B cell (primary cell): ENCODE results near the gene GULP1. TPM values are rescaled to one million over a fixed set of nuclear protein-coding genes. Genes with fewer than 3 reads are reported as not detected.

Experiments used
- ATAC-seq: fragments of 200-7000 bp; cut with Tn5 transposase; one replicate; pipeline ENCODE4 v1.10.0; 2021; ENCODE audit warnings: low read depth, mild to moderate bottlenecking, moderate number of reproducible peaks, moderate library complexity
- CTCF ChIA-PET: fragments of 350-600 bp; sonication (Branson Sonifier 250); formaldehyde crosslinking; loops from one replicate; lab custom pipeline; 2021; ENCODE audit warnings: antibody characterized with exemption, inconsistent platforms; lab: Charles Lee
- POLR2A ChIA-PET: fragments of 350-600 bp; sonication (Branson Sonifier 250); formaldehyde crosslinking; loops from one replicate; lab custom pipeline; 2021; ENCODE audit warnings: antibody characterized with exemption; lab: Charles Lee
- DNase-seq: peaks from one replicate; pipeline ENCODE4 v3.0.0; 2013
- H2AFZ ChIP-seq: 2 replicates; pipeline ENCODE4 v1.6.1; 2012; ENCODE audit warnings: mild to moderate bottlenecking, low read depth, low read length; ENCODE audit not compliant: insufficient read depth, poor library complexity, severe bottlenecking
- H3K27ac ChIP-seq, 2 donors: 1 replicate in 1 of 2; 2 replicates in 1 of 2; pipeline ENCODE4 v1.5.1; 2012 to 2013; ENCODE audit warnings: low read length in 2 of 2, mild to moderate bottlenecking in 2 of 2, moderate library complexity in 1 of 2
- H3K27me3 ChIP-seq, 4 experiments: fragments of 200-600 bp in 1 of 4; sonication (generic) in 1 of 4; replicated peaks in 1 of 4; 1 replicate in 2 of 4; 2 replicates in 2 of 4; pipeline versions ENCODE4 v1.6.1 to v1.7.0; 2013 to 2016; ENCODE audit warnings: low read length in 3 of 4, mild to moderate bottlenecking in 2 of 4, mixed read lengths in 1 of 4, moderate library complexity in 1 of 4; ENCODE audit not compliant: insufficient read depth in 4 of 4, control insufficient read depth in 3 of 4; ENCODE audit errors: control extremely low read depth in 1 of 4
- H3K36me3 ChIP-seq, 2 experiments: replicated peaks in 1 of 2; 1 replicate in 1 of 2; 2 replicates in 1 of 2; pipeline versions ENCODE4 v1.6.1 to v1.7.1; 2013; ENCODE audit warnings: low read length in 1 of 2; ENCODE audit not compliant: insufficient read depth in 2 of 2, control insufficient read depth in 1 of 2; ENCODE audit errors: control extremely low read depth in 1 of 2, extremely low read depth in 1 of 2
- H3K4me1 ChIP-seq, 2 donors: fragments of 200-600 bp in 1 of 2; sonication (generic) in 1 of 2; 1 replicate in 1 of 2; 2 replicates in 1 of 2; pipeline versions ENCODE4 v1.5.1 to v1.6.1; 2013 to 2017; ENCODE audit warnings: low read length in 2 of 2; ENCODE audit not compliant: control insufficient read depth in 2 of 2, insufficient read depth in 2 of 2
- H3K4me2 ChIP-seq: replicated peaks from 2 replicates; pipeline ENCODE3; 2012; ENCODE audit warnings: mild to moderate bottlenecking, low read depth, low read length; ENCODE audit not compliant: poor library complexity, severe bottlenecking
- H3K4me3 ChIP-seq, 5 experiments: fragments of 200-600 bp in 1 of 5; sonication (generic) in 1 of 5; 1 replicate in 3 of 5; 2 replicates in 2 of 5; pipeline versions ENCODE4 v1.5.1 to v1.7.0; 2011 to 2016; ENCODE audit warnings: low read length in 4 of 5, mild to moderate bottlenecking in 4 of 5, low read depth in 2 of 5, control low read depth in 1 of 5, moderate library complexity in 1 of 5; ENCODE audit not compliant: insufficient read depth in 1 of 5; ENCODE audit errors: control extremely low read depth in 1 of 5, extremely low read depth in 1 of 5
- H3K79me2 ChIP-seq: fragments of 200-600 bp; sonication (generic); one replicate; pipeline ENCODE4 v1.6.0; 2016; ENCODE audit warnings: low read length; ENCODE audit not compliant: control insufficient read depth, insufficient read depth
- H3K9ac ChIP-seq: fragments of 200-600 bp; sonication (generic); 2 replicates; pipeline ENCODE4 v1.6.1; 2017; ENCODE audit warnings: mild to moderate bottlenecking, low read length, moderate library complexity
- H3K9me3 ChIP-seq, 3 donors: one replicate each; pipeline versions ENCODE4 v1.6.1 to v1.7.1; 2013; ENCODE audit warnings: low read length in 2 of 3; ENCODE audit not compliant: control insufficient read depth in 2 of 3, insufficient read depth in 1 of 3; ENCODE audit errors: control extremely low read depth in 1 of 3
- H4K20me1 ChIP-seq: 2 replicates; pipeline ENCODE4 v1.6.0; 2012; ENCODE audit warnings: mild to moderate bottlenecking, low read length; ENCODE audit not compliant: insufficient read depth, control insufficient read depth, poor library complexity, severe bottlenecking
- H3K27ac Mint-ChIP-seq: one replicate; pipeline ENCODE4 v1.8.0; 2021; ENCODE audit warnings: mixed read lengths
- H3K27me3 Mint-ChIP-seq: one replicate; pipeline ENCODE4 v1.8.0; 2021; ENCODE audit warnings: mixed read lengths
- H3K4me1 Mint-ChIP-seq: one replicate; pipeline ENCODE4 v1.8.0; 2021; ENCODE audit warnings: mixed read lengths
- H3K4me3 Mint-ChIP-seq: one replicate; pipeline ENCODE4 v1.8.0; 2021; ENCODE audit warnings: mixed read lengths
- H3K9me3 Mint-ChIP-seq: one replicate; pipeline ENCODE4 v1.8.0; 2022; ENCODE audit warnings: mixed read lengths; ENCODE audit not compliant: insufficient read depth
- EZH2 ChIP-seq: IDR thresholded peaks from 2 replicates; pipeline ENCODE4 v1.6.1; 2012; ENCODE audit warnings: borderline replicate concordance, low read depth, mild to moderate bottlenecking, moderate library complexity, low read length; ENCODE audit not compliant: insufficient read depth, poor library complexity, severe bottlenecking
- WGBS: methylation state at CpG from one replicate; pipeline ENCODE4 v1.1.5; 2013; ENCODE audit warnings: missing lambda C conversion rate; ENCODE audit not compliant: insufficient coverage; 5-methylcytosine and 5-hydroxymethylcytosine counted together
- intact Hi-C: fragments of 100-400 bp; cut with micrococcal nuclease; formaldehyde crosslinking; loops from one replicate; pipeline ENCODE4 v1.10.0; 2022
- polyA plus RNA-seq: library from polyadenylated mRNA; depleted of rRNA; stranded (reverse); fragments of >200 nt; gene quantifications from 2 replicates; pipeline ENCODE4 v1.2.3, GENCODE V29; 2012
- total RNA-seq, 2 donors: library from RNA; stranded (reverse); fragments of 120-200 nt in 1 of 2; gene quantifications; 1 replicate in 1 of 2; 2 replicates in 1 of 2; pipeline versions ENCODE4 v1.2.3 to v1.2.4, GENCODE V29; 2013 to 2022
- TF ChIP-seq, protein P1 (sequence below): fragments of 200-600 bp; IDR thresholded peaks from one replicate; pipeline ENCODE4 v1.8.0; 2022; ENCODE audit warnings: antibody characterized with exemption, mild to moderate bottlenecking

The GULP1 gene
- total and polyA plus RNA-seq, 2 donors (not counting 1 experiment from before 2014, with no cell fraction given), result not detected

DNA sequence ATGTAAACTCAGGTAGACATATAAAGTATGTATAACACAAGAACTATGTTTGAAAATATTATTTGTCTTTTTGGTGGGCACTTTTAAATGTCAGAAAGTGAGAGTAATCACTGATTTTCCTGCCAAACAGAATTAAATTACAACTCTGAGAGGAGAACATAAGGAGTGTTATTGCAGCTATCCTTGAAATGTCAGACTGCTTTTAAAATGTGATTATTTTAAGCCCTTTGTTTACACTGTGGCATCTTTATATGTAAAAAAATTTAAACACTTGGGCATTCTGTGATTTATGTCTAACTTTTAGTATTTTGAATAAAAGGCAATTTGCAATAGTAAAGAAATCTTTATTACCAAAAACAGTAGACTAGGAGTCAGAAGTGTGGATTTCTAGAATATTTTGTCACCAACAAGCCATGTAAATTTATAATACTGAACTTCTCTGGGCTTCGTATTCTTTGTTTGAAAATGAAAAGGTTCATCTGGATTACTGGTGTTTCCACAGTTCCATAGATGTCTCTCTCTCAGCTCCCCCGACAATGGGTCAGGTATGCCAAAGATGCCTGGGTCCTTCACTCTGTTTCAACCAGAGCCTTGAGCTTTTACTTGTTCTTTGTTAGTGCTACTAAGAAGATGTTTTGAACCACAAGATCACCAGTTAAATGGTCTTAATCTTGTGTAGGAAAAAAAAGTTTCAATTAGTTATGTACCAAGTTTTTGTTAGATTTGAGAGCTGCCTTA, 38.8 kb downstream of the GULP1 start:
- WGBS, result 100% methylated on average over 1 of the region's 2 CpGs
- CTCF ChIA-PET, result no interaction called here
- H3K27ac Mint-ChIP-seq, result no peak overlapping the region

DNA sequence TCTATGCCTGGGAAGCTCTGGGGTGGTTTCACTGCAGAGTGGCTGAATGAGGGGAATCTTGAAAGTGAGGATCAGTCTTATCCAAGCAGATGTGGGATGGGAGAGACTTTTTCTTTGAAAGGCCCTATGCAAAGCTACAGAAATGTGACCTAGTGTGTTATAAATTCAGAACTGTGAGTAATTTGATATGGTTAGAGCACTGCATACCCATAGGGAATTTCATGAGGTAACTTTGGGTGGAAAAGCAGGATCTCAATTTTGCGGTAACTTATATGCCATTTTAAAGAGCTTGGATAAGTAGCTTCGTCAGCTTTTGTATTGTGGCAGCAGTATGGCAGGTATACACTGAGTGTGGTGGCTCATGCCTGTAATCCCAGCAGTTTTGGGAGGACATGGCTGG, 40.9 kb downstream of the GULP1 start:
- no peaks in the 10 kb centered on the region for H3K4me1 Mint-ChIP-seq

More for the DNA sequence above, 38.8 kb downstream of the GULP1 start:
- Histone ChIP-seq H4K20me1 (no peaks in the 10 kb centered on the region), H3K9ac (no peak overlapping the region), H3K4me1 (no peaks in the 10 kb centered on the region), H3K27me3 (no peaks in the 10 kb centered on the region), H3K27ac (no peak overlapping the region), H3K36me3 (no peaks in the 10 kb centered on the region), H3K79me2 (no peaks in the 10 kb centered on the region), H3K9me3 (no peaks in the 10 kb centered on the region), H3K4me3 (no peak overlapping the region), H2AFZ (no peak overlapping the region), H3K4me2 (no peak overlapping the region)
- POLR2A ChIA-PET, result no interaction called here
- no peaks in the 10 kb centered on the region for H3K9me3 Mint-ChIP-seq
- H3K4me3 Mint-ChIP-seq, result no peak overlapping the region
- no peaks in the 10 kb centered on the region for H3K27me3 Mint-ChIP-seq
- DNase-seq (no peak), ATAC-seq (no peak)
- no peaks in the 10 kb centered on the region for H3K4me1 Mint-ChIP-seq
- no peak for TF ChIP-seq EZH2
- TF ChIP-seq, protein P1, sequence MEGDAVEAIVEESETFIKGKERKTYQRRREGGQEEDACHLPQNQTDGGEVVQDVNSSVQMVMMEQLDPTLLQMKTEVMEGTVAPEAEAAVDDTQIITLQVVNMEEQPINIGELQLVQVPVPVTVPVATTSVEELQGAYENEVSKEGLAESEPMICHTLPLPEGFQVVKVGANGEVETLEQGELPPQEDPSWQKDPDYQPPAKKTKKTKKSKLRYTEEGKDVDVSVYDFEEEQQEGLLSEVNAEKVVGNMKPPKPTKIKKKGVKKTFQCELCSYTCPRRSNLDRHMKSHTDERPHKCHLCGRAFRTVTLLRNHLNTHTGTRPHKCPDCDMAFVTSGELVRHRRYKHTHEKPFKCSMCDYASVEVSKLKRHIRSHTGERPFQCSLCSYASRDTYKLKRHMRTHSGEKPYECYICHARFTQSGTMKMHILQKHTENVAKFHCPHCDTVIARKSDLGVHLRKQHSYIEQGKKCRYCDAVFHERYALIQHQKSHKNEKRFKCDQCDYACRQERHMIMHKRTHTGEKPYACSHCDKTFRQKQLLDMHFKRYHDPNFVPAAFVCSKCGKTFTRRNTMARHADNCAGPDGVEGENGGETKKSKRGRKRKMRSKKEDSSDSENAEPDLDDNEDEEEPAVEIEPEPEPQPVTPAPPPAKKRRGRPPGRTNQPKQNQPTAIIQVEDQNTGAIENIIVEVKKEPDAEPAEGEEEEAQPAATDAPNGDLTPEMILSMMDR, result no peak
- intact Hi-C loops, result no loop called here

More for the DNA sequence above, 40.9 kb downstream of the GULP1 start:
- Histone ChIP-seq H3K27ac (no peak overlapping the region), H3K9me3 (no peaks in the 10 kb centered on the region), H3K79me2 (no peaks in the 10 kb centered on the region), H3K4me2 (no peak overlapping the region), H4K20me1 (no peaks in the 10 kb centered on the region), H3K27me3 (no peaks in the 10 kb centered on the region), H3K9ac (no peak overlapping the region), H3K36me3 (no peaks in the 10 kb centered on the region), H2AFZ (no peak overlapping the region), H3K4me3 (no peak overlapping the region), H3K4me1 (no peaks in the 10 kb centered on the region)
- TF ChIP-seq, protein P1, result no peak
- TF ChIP-seq EZH2, result no peak
- DNase-seq (no peak), ATAC-seq (no peak)
- 89% methylated on average over 2 of the region's 2 CpGs for WGBS
- Mint-ChIP-seq H3K27ac (no peak overlapping the region), H3K9me3 (no peaks in the 10 kb centered on the region), H3K4me3 (no peak overlapping the region), H3K27me3 (no peaks in the 10 kb centered on the region)
- ChIA-PET POLR2A (no interaction called here), CTCF (no interaction called here)
- intact Hi-C loops, result no loop called here
